Activated CD4-positive, alpha-beta memory T cell treated with anti-CD3 and anti-CD28 coated beads for 36 hours (primary cell): ENCODE results near the gene MYCN. TPM values are rescaled to one million over a fixed set of nuclear protein-coding genes. Genes with fewer than 3 reads are reported as not detected.
"Not testable (repeated sequence)": the region's sequence is repeated elsewhere in the genome, so short reads cannot be mapped to it uniquely, and the experiment has no call there.

ENCODE experiments used
- CTCF ChIA-PET: fragments of 350-600 bp; sonication (Branson Sonifier 250); formaldehyde crosslinking; loops from one replicate; lab custom pipeline; 2021; ENCODE audit warnings: antibody characterized with exemption, inconsistent platforms; lab: Charles Lee
- POLR2A ChIA-PET: fragments of 350-600 bp; sonication (Branson Sonifier 250); formaldehyde crosslinking; loops from one replicate; lab custom pipeline; 2021; ENCODE audit warnings: antibody characterized with exemption; lab: Charles Lee
- DNase-seq: peaks from one replicate; pipeline ENCODE4 v3.0.0-alpha.2; 2020
- H3K27ac Mint-ChIP-seq: one replicate; pipeline ENCODE4 v1.8.0; 2021; ENCODE audit warnings: mixed read lengths
- H3K27me3 Mint-ChIP-seq: one replicate; pipeline ENCODE4 v1.8.0; 2021; ENCODE audit warnings: mixed read lengths
- H3K36me3 Mint-ChIP-seq: one replicate; pipeline ENCODE4 v1.8.0; 2021; ENCODE audit warnings: mixed read lengths
- H3K4me1 Mint-ChIP-seq: one replicate; pipeline ENCODE4 v1.8.0; 2021; ENCODE audit warnings: low read depth, mixed read lengths
- H3K4me3 Mint-ChIP-seq: one replicate; pipeline ENCODE4 v1.8.0; 2021; ENCODE audit warnings: mild to moderate bottlenecking, mixed read lengths
- H3K9me3 Mint-ChIP-seq: one replicate; pipeline ENCODE4 v1.8.0; 2021; ENCODE audit warnings: mixed read lengths
- intact Hi-C: fragments of 100-400 bp; cut with micrococcal nuclease; formaldehyde crosslinking; loops from one replicate; pipeline ENCODE4 v1.15.1; 2023
- total RNA-seq, 2 experiments: library from RNA; stranded (reverse); gene quantifications; one replicate each; pipeline ENCODE4 v1.2.3, GENCODE V29; 2021

MYCN gene
- total RNA-seq, 2 experiments from 2014 or later: 0.17 to 0.38 TPM

GRCh38 chr2:15963109-15963976 lies 23.0 kb downstream of the MYCN start:
- DNase-seq, H3K4me3 Mint-ChIP-seq, H3K9me3 Mint-ChIP-seq, intact Hi-C loops, CTCF ChIA-PET, H3K36me3 Mint-ChIP-seq, H3K27ac Mint-ChIP-seq, H3K27me3 Mint-ChIP-seq, POLR2A ChIA-PET: not testable (repeated sequence)
- peaks cover 32% of the 10 kb centered on the region for H3K4me1 Mint-ChIP-seq

- peaks cover 40% of the 10 kb centered on the region for H3K4me1 Mint-ChIP-seq
These were observed 23.8 kb downstream of the MYCN start for GRCh38 chr2:15963977-15964670.

GRCh38 chr2:15964936-15965563 lies 24.7 kb downstream of the MYCN start:
- Mint-ChIP-seq H3K27me3 (no peaks in the 10 kb centered on the region), H3K4me1 (peaks cover 48% of the 10 kb centered on the region), H3K27ac (no peak overlapping the region), H3K4me3 (no peak overlapping the region), H3K36me3 (peaks cover 2% of the 10 kb centered on the region), H3K9me3 (peaks cover 8% of the 10 kb centered on the region)
- intact Hi-C loops: no loop called here
- ChIA-PET POLR2A (no interaction called here), CTCF (interaction anchor here (1.0 to 2.3 kb wide), 3 partner anchors 21 to 25 kb away, joined by 4 to 12 read pairs (median 4); partner anchors contain the start of gene MYCN)
- no peak for DNase-seq

More at GRCh38 chr2:15963977-15964670, 23.8 kb downstream of the MYCN start:
- H3K4me3 Mint-ChIP-seq: no peak overlapping the region
- intact Hi-C loops: no loop called here
- H3K27ac Mint-ChIP-seq: no peak overlapping the region
- ChIA-PET CTCF (interaction anchor here (2.3 kb wide), 1 partner anchor 24 kb away, joined by 12 read pairs; the partner anchor contains the start of gene MYCN), POLR2A (no interaction called here)
- no peaks in the 10 kb centered on the region for H3K27me3 Mint-ChIP-seq
- H3K9me3 Mint-ChIP-seq: peaks cover 8% of the 10 kb centered on the region
- no peak for DNase-seq
- peaks cover 2% of the 10 kb centered on the region for H3K36me3 Mint-ChIP-seq

GRCh38 chr2:15965564-15966019 lies 25.2 kb downstream of the MYCN start:
- CTCF ChIA-PET: interaction anchor here (1.0 to 2.3 kb wide), 3 partner anchors 22 to 26 kb away, joined by 4 to 12 read pairs (median 4); partner anchors contain the start of gene MYCN
- Mint-ChIP-seq H3K27ac (peak overlapping the region; percentile 49), H3K27me3 (peaks cover 2% of the 10 kb centered on the region), H3K9me3 (peaks cover 8% of the 10 kb centered on the region), H3K36me3 (peaks cover 2% of the 10 kb centered on the region), H3K4me1 (peaks cover 49% of the 10 kb centered on the region), H3K4me3 (no peak overlapping the region)
- intact Hi-C loops: no loop called here
- POLR2A ChIA-PET: no interaction called here
- DNase-seq: peak; percentile 79

GRCh38 chr2:15967415-15968279 lies 27.3 kb downstream of the MYCN start:
- H3K4me3 Mint-ChIP-seq: no peak overlapping the region
- peaks cover 2% of the 10 kb centered on the region for H3K9me3 Mint-ChIP-seq
- DNase-seq: no peak
- peak overlapping the region; percentile 74 for H3K27ac Mint-ChIP-seq
- H3K4me1 Mint-ChIP-seq: peaks cover 54% of the 10 kb centered on the region
- peaks cover 2% of the 10 kb centered on the region for H3K36me3 Mint-ChIP-seq
- peaks cover 5% of the 10 kb centered on the region for H3K27me3 Mint-ChIP-seq
- intact Hi-C loops: loop anchor here (2.0 kb wide), 2 partner anchors 27 to 173 kb away; partner anchors contain the start of gene MYCN
- POLR2A ChIA-PET: no interaction called here
- CTCF ChIA-PET: no interaction called here

GRCh38 chr2:15968280-15969178 lies 28.2 kb downstream of the MYCN start:
- H3K27me3 Mint-ChIP-seq: peaks cover 5% of the 10 kb centered on the region
- no peak overlapping the region for H3K4me3 Mint-ChIP-seq
- peaks cover 2% of the 10 kb centered on the region for H3K36me3 Mint-ChIP-seq
- peak; percentile 84 for DNase-seq
- ChIA-PET CTCF (no interaction called here), POLR2A (no interaction called here)
- intact Hi-C loops: loop anchor here (1.0 to 2.0 kb wide), 3 partner anchors 28 to 172 kb away; partner anchors contain the start of gene MYCN
- H3K9me3 Mint-ChIP-seq: peaks cover 2% of the 10 kb centered on the region
- H3K27ac Mint-ChIP-seq: peak overlapping the region; percentile 74
- peaks cover 62% of the 10 kb centered on the region for H3K4me1 Mint-ChIP-seq

GRCh38 chr2:15969214-15969613 lies 28.9 kb downstream of the MYCN start:
- ChIA-PET CTCF (no interaction called here), POLR2A (no interaction called here)
- no peak overlapping the region for H3K4me3 Mint-ChIP-seq
- no peaks in the 10 kb centered on the region for H3K9me3 Mint-ChIP-seq
- H3K27me3 Mint-ChIP-seq: peaks cover 5% of the 10 kb centered on the region
- peaks cover 66% of the 10 kb centered on the region for H3K4me1 Mint-ChIP-seq
- peak overlapping the region; percentile 14 for H3K27ac Mint-ChIP-seq
- no peaks in the 10 kb centered on the region for H3K36me3 Mint-ChIP-seq
- no peak for DNase-seq
- intact Hi-C loops: loop anchor here (1.0 to 2.0 kb wide), 3 partner anchors 28 to 172 kb away; partner anchors contain the start of gene MYCN

GRCh38 chr2:15970701-15971100 lies 30.4 kb downstream of the MYCN start:
- peaks cover 56% of the 10 kb centered on the region for H3K4me1 Mint-ChIP-seq
- intact Hi-C loops: no loop called here
- no peak overlapping the region for H3K27ac Mint-ChIP-seq
- ChIA-PET POLR2A (no interaction called here), CTCF (no interaction called here)
- no peaks in the 10 kb centered on the region for H3K36me3 Mint-ChIP-seq
- H3K27me3 Mint-ChIP-seq: peaks cover 5% of the 10 kb centered on the region
- no peak for DNase-seq
- no peaks in the 10 kb centered on the region for H3K9me3 Mint-ChIP-seq
- H3K4me3 Mint-ChIP-seq: no peak overlapping the region

- Mint-ChIP-seq H3K4me1 (peaks cover 50% of the 10 kb centered on the region), H3K9me3 (no peaks in the 10 kb centered on the region), H3K4me3 (no peak overlapping the region), H3K27me3 (peaks cover 5% of the 10 kb centered on the region), H3K36me3 (no peaks in the 10 kb centered on the region), H3K27ac (no peak overlapping the region)
- ChIA-PET POLR2A (no interaction called here), CTCF (no interaction called here)
- intact Hi-C loops: no loop called here
- DNase-seq: no peak
These were observed 31.0 kb downstream of the MYCN start for GRCh38 chr2:15971351-15971750.

GRCh38 chr2:15971831-15972522 lies 31.6 kb downstream of the MYCN start:
- no peaks in the 10 kb centered on the region for H3K9me3 Mint-ChIP-seq
- peaks cover 5% of the 10 kb centered on the region for H3K27me3 Mint-ChIP-seq
- H3K36me3 Mint-ChIP-seq: no peaks in the 10 kb centered on the region
- intact Hi-C loops: no loop called here
- DNase-seq: no peak
- ChIA-PET CTCF (no interaction called here), POLR2A (no interaction called here)
- H3K4me1 Mint-ChIP-seq: peaks cover 46% of the 10 kb centered on the region
- H3K4me3 Mint-ChIP-seq: no peak overlapping the region
- H3K27ac Mint-ChIP-seq: no peak overlapping the region
